ENCODE results near the gene DIAPH3. TPM values are rescaled to one million over a fixed set of nuclear protein-coding genes. Genes with fewer than 3 reads are reported as not detected.
"Not testable (repeated sequence)": the region's sequence is repeated elsewhere in the genome, so short reads cannot be mapped to it uniquely, and the experiment has no call there.

Gene DIAPH3
- total RNA-seq, 1 donor from 2014 or later, result 0.32 TPM

DNA sequence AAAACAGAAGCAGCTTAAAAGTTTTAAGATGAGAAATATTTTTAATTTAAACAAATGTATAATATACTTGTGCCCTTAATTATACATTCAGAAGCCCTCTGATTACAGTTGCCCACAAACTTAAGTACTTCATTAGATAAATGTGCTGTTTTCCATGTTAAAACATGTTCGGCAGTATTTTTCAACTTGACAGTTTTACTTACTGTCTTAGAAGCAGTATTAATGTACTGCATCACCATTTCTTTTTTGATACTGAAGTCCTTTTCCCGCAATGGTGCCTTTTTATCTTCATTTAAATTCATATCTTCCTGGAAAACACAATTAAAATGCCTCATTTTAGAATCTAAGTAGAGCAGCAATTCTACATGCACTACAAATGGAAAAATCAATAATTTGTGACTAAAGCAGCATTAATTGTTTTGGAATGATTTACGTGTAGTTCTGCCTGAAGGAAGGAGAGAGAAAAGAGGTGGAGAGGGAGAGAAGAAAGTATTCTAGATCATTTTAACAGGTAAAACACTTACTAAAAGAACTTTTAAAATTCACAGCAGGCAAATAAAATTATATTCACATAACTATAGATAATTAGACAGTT is 70.2 kb downstream of the DIAPH3 start:
- Histone ChIP-seq H3K36me3 (no peaks in the 10 kb centered on the region), H3K27me3 (no peaks in the 10 kb centered on the region), H3K27ac (no peak overlapping the region), H3K9me3 (no peaks in the 10 kb centered on the region), H3K4me3 (no peak overlapping the region), H3K4me1 (no peaks in the 10 kb centered on the region)
- DNase-seq (ENCODE audit: low spot score in 2 of 2), result no peak
- TF ChIP-seq, protein P1, sequence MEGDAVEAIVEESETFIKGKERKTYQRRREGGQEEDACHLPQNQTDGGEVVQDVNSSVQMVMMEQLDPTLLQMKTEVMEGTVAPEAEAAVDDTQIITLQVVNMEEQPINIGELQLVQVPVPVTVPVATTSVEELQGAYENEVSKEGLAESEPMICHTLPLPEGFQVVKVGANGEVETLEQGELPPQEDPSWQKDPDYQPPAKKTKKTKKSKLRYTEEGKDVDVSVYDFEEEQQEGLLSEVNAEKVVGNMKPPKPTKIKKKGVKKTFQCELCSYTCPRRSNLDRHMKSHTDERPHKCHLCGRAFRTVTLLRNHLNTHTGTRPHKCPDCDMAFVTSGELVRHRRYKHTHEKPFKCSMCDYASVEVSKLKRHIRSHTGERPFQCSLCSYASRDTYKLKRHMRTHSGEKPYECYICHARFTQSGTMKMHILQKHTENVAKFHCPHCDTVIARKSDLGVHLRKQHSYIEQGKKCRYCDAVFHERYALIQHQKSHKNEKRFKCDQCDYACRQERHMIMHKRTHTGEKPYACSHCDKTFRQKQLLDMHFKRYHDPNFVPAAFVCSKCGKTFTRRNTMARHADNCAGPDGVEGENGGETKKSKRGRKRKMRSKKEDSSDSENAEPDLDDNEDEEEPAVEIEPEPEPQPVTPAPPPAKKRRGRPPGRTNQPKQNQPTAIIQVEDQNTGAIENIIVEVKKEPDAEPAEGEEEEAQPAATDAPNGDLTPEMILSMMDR (IDR thresholded peaks at IDR 0.05), result no peak
- intact Hi-C loops (cut with DNase I), result no loop called here

DNA sequence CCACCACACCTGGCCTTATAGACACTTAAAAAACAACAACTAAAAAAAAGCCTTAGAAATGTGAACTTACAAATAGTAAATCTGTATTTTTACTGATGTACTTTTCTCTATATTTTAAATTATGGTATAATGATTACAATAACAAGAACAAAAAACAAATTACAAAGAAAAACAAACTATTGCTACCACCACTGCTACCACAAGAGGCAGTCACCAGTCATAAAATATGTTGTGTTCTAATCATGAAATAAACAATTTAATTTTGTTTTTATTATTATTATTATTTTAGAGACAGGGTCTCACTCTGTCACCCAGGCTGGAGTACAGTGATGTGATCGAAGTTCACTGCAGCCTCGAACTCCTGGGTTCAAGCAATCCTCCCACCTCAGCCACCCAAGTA is 72.2 kb downstream of the DIAPH3 start:
- Histone ChIP-seq H3K36me3 (no peaks in the 10 kb centered on the region), H3K9me3 (no peaks in the 10 kb centered on the region), H3K27ac (no peak overlapping the region), H3K4me1 (no peaks in the 10 kb centered on the region), H3K4me3 (no peak overlapping the region), H3K27me3 (no peaks in the 10 kb centered on the region)
- intact Hi-C loops (cut with DNase I), result no loop called here
- DNase-seq (ENCODE audit: low spot score in 2 of 2), result no peak
- TF ChIP-seq, protein P1 (IDR thresholded peaks at IDR 0.05), result no peak

DNA sequence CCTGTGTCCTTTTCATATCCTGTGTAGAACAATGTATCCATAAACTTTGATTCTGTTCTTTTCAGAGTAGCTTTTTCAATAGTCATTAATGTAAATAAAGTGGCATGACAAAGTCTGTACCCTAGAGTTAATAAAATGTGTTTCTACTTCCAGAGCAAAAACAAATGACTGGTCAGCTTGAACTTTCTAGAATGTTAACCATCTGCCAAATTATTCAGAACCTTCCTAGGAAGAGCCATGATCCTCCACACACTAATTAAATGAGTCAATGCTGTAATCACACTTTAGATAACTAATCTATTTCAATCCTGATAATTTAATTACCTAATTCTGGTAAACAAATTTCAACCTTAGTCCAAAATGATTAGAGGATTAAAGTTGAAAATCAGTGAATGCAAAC is 73.2 kb downstream of the DIAPH3 start:
- Histone ChIP-seq H3K27me3 (no peaks in the 10 kb centered on the region), H3K4me3 (no peak overlapping the region), H3K27ac (no peak overlapping the region), H3K4me1 (no peaks in the 10 kb centered on the region), H3K9me3 (no peaks in the 10 kb centered on the region), H3K36me3 (no peaks in the 10 kb centered on the region)
- TF ChIP-seq, protein P1 (IDR thresholded peaks at IDR 0.05), result no peak
- intact Hi-C loops (cut with DNase I), result no loop called here
- no peak for DNase-seq (ENCODE audit: low spot score in 2 of 2)

DNA sequence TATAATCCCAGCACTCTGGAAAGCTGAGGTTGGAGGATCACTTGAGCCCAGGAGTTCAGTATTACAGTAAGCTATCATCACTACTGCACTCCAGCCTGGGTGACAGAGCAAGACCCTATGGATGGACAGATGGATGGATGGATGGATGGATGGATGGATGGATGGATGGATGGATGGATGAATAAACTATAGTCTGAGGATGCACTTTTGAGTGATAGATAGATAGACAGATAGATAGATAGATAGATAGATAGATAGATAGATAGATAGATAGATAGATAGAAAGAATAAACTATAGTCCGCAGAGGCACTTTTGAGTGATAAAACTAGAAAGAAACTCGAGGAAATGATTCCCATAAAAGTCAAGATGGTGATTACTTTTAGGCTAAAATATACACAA is 79.9 kb downstream of the DIAPH3 start:
- H3K27ac ChIP-seq; H3K9me3 ChIP-seq; H3K4me1 ChIP-seq; intact Hi-C loops (cut with DNase I); H3K4me3 ChIP-seq; H3K27me3 ChIP-seq; DNase-seq (ENCODE audit: low spot score in 2 of 2); H3K36me3 ChIP-seq: not testable (repeated sequence)

DNA sequence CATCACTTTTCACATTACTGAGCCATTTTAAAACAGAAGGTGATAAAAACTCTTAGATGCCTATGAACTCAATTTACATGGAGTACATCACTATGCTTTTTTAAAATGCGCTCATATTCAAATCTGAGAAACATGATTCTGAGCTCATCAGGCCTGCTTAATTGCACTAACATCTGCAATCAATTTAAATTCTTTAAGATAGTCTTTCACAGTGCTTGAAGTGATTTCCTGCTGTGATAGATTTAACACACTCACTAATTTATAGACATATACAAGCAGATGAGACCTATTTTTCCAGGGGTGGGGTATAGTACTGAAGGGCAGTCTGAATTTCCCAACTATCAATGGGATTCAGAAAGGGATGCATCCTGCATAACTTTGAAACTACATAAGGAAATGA is 82.9 kb downstream of the DIAPH3 start:
- TF ChIP-seq, protein P1 (IDR thresholded peaks at IDR 0.05), result no peak
- no peak overlapping the region for H3K4me3 ChIP-seq
- H3K27ac ChIP-seq, result no peak overlapping the region
- DNase-seq (ENCODE audit: low spot score in 2 of 2), result no peak
- no peaks in the 10 kb centered on the region for H3K9me3 ChIP-seq
- no peaks in the 10 kb centered on the region for H3K27me3 ChIP-seq
- no peaks in the 10 kb centered on the region for H3K4me1 ChIP-seq
- intact Hi-C loops (cut with DNase I), result no loop called here
- H3K36me3 ChIP-seq, result no peaks in the 10 kb centered on the region

DNA sequence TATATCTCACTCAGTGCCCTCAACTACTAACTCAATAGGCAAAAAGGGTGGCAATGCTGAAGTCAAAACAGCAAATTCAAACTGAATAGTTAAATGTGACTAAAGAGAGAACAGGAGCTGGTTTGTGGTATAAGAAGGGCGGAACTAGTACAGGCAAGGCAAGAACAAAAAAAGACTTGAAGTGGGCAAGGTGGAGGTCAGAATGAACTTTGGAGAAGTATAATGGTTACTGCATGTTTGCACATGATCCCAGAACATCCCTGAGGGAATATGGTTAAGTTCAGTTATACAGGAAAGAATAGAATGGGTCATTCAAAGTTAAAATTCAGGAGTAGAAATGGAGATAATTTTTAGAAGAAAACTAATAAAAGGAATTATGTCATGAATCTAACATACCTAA is 85.5 kb downstream of the DIAPH3 start:
- Histone ChIP-seq H3K27ac (no peak overlapping the region), H3K4me1 (no peaks in the 10 kb centered on the region), H3K36me3 (no peaks in the 10 kb centered on the region), H3K27me3 (no peaks in the 10 kb centered on the region), H3K4me3 (no peak overlapping the region), H3K9me3 (no peaks in the 10 kb centered on the region)
- intact Hi-C loops (cut with DNase I), result no loop called here
- no peak for DNase-seq (ENCODE audit: low spot score in 2 of 2)
- TF ChIP-seq, protein P1 (IDR thresholded peaks at IDR 0.05), result no peak
